Measurements from ENCODE around the gene HRH3. TPM values are rescaled to one million over a fixed set of nuclear protein-coding genes. Genes with fewer than 3 reads are reported as not detected.

HRH3 gene
- total and polyA plus RNA-seq, 12 donors = 0.06 to 0.80 (median 0.11) TPM; not detected in 8

GRCh38 chr20:62248890-62249560 lies 28.9 kb upstream of the HRH3 start:
- intact Hi-C loops (cut with DNase I) = no loop called here
- H3K9me3 ChIP-seq (replicated peaks in 1 of 3) = no peaks in the 10 kb centered on the region

GRCh38 chr20:62246872-62247652 lies 27.0 kb upstream of the HRH3 start:
- peak; percentile 41 to 87 (median 76) for DNase-seq
- Histone ChIP-seq H3K9me3 (replicated peaks in 1 of 3) (no peaks in the 10 kb centered on the region), H3K27ac (peak overlapping the region in 3 of 5 donors; percentile 10 to 83 (median 44)), H3K4me3 (no peak overlapping the region), H3K4me1 (replicated peaks in 1 of 2) (peaks cover 7 to 15% of the 10 kb centered on the region in 2 donors), H3K27me3 (no peaks in the 10 kb centered on the region), H3K36me3 (replicated peaks in 1 of 2) (peaks cover 0 to 3% of the 10 kb centered on the region in 2 donors)
- intact Hi-C loops (cut with DNase I) = no loop called here
- TF ChIP-seq CTCF (IDR thresholded peaks at IDR 0.05) (no peak), POLR2A (IDR thresholded peaks at IDR 0.05) (no peak)
- 40 to 60% (median 50%) methylated on average over 13 to 22 of the region's 22 CpGs for WGBS, 4 donors

More at GRCh38 chr20:62248890-62249560, 28.9 kb upstream of the HRH3 start:
- no peak for DNase-seq
- H3K4me3 ChIP-seq = no peak overlapping the region
- peaks cover 7 to 15% of the 10 kb centered on the region in 2 donors for H3K4me1 ChIP-seq (replicated peaks in 1 of 2)
- TF ChIP-seq CTCF (IDR thresholded peaks at IDR 0.05) (no peak), POLR2A (IDR thresholded peaks at IDR 0.05) (no peak)
- 78 to 87% (median 80%) methylated on average over 6 of the region's 6 CpGs for WGBS, 4 donors
- H3K36me3 ChIP-seq (replicated peaks in 1 of 2) = no peaks in the 10 kb centered on the region
- H3K27ac ChIP-seq = no peak overlapping the region
- H3K27me3 ChIP-seq = no peaks in the 10 kb centered on the region

GRCh38 chr20:62246431-62246830 lies 26.4 kb upstream of the HRH3 start:
- intact Hi-C loops (cut with DNase I) = no loop called here
- Histone ChIP-seq H3K27me3 (no peaks in the 10 kb centered on the region), H3K27ac (peak overlapping the region in 3 of 5 donors; percentile 10 to 83 (median 44)), H3K4me3 (no peak overlapping the region), H3K4me1 (replicated peaks in 1 of 2) (peaks cover 7 to 17% of the 10 kb centered on the region in 2 donors), H3K9me3 (replicated peaks in 1 of 3) (no peaks in the 10 kb centered on the region), H3K36me3 (replicated peaks in 1 of 2) (peaks cover 0 to 3% of the 10 kb centered on the region in 2 donors)
- no peak for TF ChIP-seq POLR2A (IDR thresholded peaks at IDR 0.05)
- TF ChIP-seq CTCF (IDR thresholded peaks at IDR 0.05) = no peak
- 53 to 66% (median 57%) methylated on average over 8 of the region's 8 CpGs for WGBS, 4 donors
- no peak for DNase-seq

- Histone ChIP-seq H3K27ac (peak overlapping the region in 2 of 5 donors; percentile 44 to 83), H3K4me1 (replicated peaks in 1 of 2) (peaks cover 7 to 20% of the 10 kb centered on the region in 2 donors), H3K27me3 (no peaks in the 10 kb centered on the region), H3K9me3 (replicated peaks in 1 of 3) (no peaks in the 10 kb centered on the region), H3K36me3 (replicated peaks in 1 of 2) (peaks cover 0 to 3% of the 10 kb centered on the region in 2 donors), H3K4me3 (no peak overlapping the region)
- no peak for DNase-seq
- intact Hi-C loops (cut with DNase I) = no loop called here
- no peak for TF ChIP-seq POLR2A (IDR thresholded peaks at IDR 0.05)
- no peak for TF ChIP-seq CTCF (IDR thresholded peaks at IDR 0.05)
- 81 to 91% (median 90%) methylated on average over 9 to 19 of the region's 19 CpGs for WGBS, 4 donors
Measured at GRCh38 chr20:62245911-62246280, 25.8 kb upstream of the HRH3 start.
